ENCODE results near the gene ZNHIT3. TPM values are rescaled to one million over a fixed set of nuclear protein-coding genes. Genes with fewer than 3 reads are reported as not detected.

The ZNHIT3 gene
- total and polyA plus RNA-seq, 2 donors (not counting 1 experiment from before 2014, with no cell fraction given), result 29.1 to 44.5 TPM

DNA sequence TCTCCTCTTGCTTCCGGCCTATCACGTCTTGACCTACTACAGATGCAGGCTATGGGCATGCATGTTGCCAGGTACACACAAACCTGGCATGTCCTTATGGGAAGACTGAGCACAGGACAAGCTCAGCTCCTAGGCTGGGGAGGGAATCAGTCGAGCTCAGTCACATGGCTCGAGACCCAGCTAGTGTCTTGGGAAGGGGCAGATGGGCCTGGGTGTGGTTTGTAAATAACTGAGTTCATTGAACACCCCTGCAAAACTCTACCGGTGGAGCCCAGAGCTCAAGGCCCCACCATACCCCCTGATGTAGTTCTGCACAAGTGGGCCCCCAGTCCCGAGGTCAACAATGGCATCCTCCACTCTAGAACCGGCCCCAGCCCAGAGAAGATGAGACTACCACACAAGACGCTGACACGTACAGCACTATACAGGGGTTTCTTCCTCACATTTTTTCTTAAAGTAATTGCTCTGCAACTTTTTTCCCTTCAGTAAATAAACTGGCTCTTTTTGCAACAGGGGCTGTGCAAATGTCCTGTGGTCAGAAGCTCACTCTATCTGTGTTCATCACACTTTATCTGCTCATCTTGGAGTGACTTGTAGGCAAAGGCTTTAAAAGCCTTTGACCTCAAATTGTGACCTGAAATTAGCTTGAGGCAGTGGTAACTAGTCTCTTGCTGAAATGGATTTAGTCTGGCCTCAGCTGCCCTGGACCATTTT lies 22.9 kb downstream of the ZNHIT3 start:
- no peaks in the 10 kb centered on the region for H4K20me1 ChIP-seq (ENCODE audit: control insufficient read depth, extremely low read depth, insufficient read depth, low read length)
- no peak overlapping the region for H3K4me2 ChIP-seq (ENCODE audit: extremely low read depth, insufficient read depth, low read length)
- H3K9me3 ChIP-seq (ENCODE audit: control insufficient read depth, insufficient read depth, low read depth, low read length), result no peaks in the 10 kb centered on the region
- H3K9ac ChIP-seq (ENCODE audit: insufficient read depth, low read length), result no peak overlapping the region
- H3K27me3 ChIP-seq (ENCODE audit: control insufficient read depth, insufficient read depth, low read length), result no peaks in the 10 kb centered on the region
- no peak overlapping the region for H3K27ac ChIP-seq (ENCODE audit: insufficient read depth, low read length)
- DNase-seq (ENCODE audit: low read depth in 2 of 2), result no peak
- H3K4me1 ChIP-seq (ENCODE audit: control insufficient read depth, extremely low read depth, insufficient read depth, low read length), result no peaks in the 10 kb centered on the region
- peaks cover 13% of the 10 kb centered on the region for H3K36me3 ChIP-seq (ENCODE audit: control insufficient read depth, insufficient read depth, low read length)
- no peaks in the 10 kb centered on the region for H3K79me2 ChIP-seq (ENCODE audit: control insufficient read depth, insufficient read depth, low read length)
- H2AFZ ChIP-seq (ENCODE audit: low read length), result no peak overlapping the region
- no peak for TF ChIP-seq EZH2 (IDR thresholded peaks at IDR 0.05; ENCODE audit: low read length, missing control alignments)
- TF ChIP-seq, protein P1, sequence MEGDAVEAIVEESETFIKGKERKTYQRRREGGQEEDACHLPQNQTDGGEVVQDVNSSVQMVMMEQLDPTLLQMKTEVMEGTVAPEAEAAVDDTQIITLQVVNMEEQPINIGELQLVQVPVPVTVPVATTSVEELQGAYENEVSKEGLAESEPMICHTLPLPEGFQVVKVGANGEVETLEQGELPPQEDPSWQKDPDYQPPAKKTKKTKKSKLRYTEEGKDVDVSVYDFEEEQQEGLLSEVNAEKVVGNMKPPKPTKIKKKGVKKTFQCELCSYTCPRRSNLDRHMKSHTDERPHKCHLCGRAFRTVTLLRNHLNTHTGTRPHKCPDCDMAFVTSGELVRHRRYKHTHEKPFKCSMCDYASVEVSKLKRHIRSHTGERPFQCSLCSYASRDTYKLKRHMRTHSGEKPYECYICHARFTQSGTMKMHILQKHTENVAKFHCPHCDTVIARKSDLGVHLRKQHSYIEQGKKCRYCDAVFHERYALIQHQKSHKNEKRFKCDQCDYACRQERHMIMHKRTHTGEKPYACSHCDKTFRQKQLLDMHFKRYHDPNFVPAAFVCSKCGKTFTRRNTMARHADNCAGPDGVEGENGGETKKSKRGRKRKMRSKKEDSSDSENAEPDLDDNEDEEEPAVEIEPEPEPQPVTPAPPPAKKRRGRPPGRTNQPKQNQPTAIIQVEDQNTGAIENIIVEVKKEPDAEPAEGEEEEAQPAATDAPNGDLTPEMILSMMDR (conservative IDR thresholded peaks at IDR 0.05 in 1 of 2, IDR thresholded peaks at IDR 0.05 in 1 of 2; ENCODE audit: low read depth in 1 of 2, low read length in 2 of 2), result no peak
- no peak overlapping the region for H3K4me3 ChIP-seq (replicated peaks in 1 of 4; ENCODE audit: control extremely low read depth in 1 of 4, insufficient read depth in 1 of 4, low read depth in 3 of 4, low read length in 4 of 4)

- no peak for DNase-seq (ENCODE audit: low read depth in 2 of 2)
- H3K27ac ChIP-seq (ENCODE audit: insufficient read depth, low read length), result no peak overlapping the region
- H2AFZ ChIP-seq (ENCODE audit: low read length), result no peak overlapping the region
- no peak overlapping the region for H3K4me3 ChIP-seq (replicated peaks in 1 of 4; ENCODE audit: control extremely low read depth in 1 of 4, insufficient read depth in 1 of 4, low read depth in 3 of 4, low read length in 4 of 4)
- no peaks in the 10 kb centered on the region for H3K4me1 ChIP-seq (ENCODE audit: control insufficient read depth, extremely low read depth, insufficient read depth, low read length)
- no peaks in the 10 kb centered on the region for H3K9me3 ChIP-seq (ENCODE audit: control insufficient read depth, insufficient read depth, low read depth, low read length)
- peaks cover 13% of the 10 kb centered on the region for H3K36me3 ChIP-seq (ENCODE audit: control insufficient read depth, insufficient read depth, low read length)
- H4K20me1 ChIP-seq (ENCODE audit: control insufficient read depth, extremely low read depth, insufficient read depth, low read length), result no peaks in the 10 kb centered on the region
- H3K27me3 ChIP-seq (ENCODE audit: control insufficient read depth, insufficient read depth, low read length), result no peaks in the 10 kb centered on the region
- H3K79me2 ChIP-seq (ENCODE audit: control insufficient read depth, insufficient read depth, low read length), result no peaks in the 10 kb centered on the region
- TF ChIP-seq EZH2 (IDR thresholded peaks at IDR 0.05; ENCODE audit: low read length, missing control alignments), result no peak
- TF ChIP-seq, protein P1 (conservative IDR thresholded peaks at IDR 0.05 in 1 of 2, IDR thresholded peaks at IDR 0.05 in 1 of 2; ENCODE audit: low read depth in 1 of 2, low read length in 2 of 2), result no peak
- H3K4me2 ChIP-seq (ENCODE audit: extremely low read depth, insufficient read depth, low read length), result no peak overlapping the region
- no peak overlapping the region for H3K9ac ChIP-seq (ENCODE audit: insufficient read depth, low read length)
Observed at GRCh38 chr17:36510636-36511035, 24.2 kb downstream of the ZNHIT3 start.

DNA sequence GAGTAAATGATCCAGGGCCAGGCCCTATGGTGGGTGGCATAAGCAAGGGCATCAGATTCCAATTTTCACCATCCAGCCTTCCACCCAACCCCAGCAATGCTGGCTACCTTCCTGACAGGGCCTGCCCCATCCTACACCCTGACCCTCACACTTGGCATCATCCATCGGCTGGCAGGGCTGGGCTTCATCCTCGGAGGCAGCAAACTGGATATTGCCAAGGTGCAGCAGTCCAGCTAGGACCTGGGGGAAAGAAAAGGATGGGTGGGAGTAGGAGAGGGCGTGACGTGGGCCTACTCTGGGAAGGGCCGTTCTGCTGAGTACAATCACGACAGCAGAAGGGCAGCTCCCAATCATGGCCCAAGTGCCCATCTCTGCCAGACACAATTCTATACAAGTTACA lies 24.7 kb downstream of the ZNHIT3 start:
- peaks cover 14% of the 10 kb centered on the region for H3K36me3 ChIP-seq (ENCODE audit: control insufficient read depth, insufficient read depth, low read length)
- H3K9me3 ChIP-seq (ENCODE audit: control insufficient read depth, insufficient read depth, low read depth, low read length), result no peaks in the 10 kb centered on the region
- no peak overlapping the region for H2AFZ ChIP-seq (ENCODE audit: low read length)
- no peak overlapping the region for H3K9ac ChIP-seq (ENCODE audit: insufficient read depth, low read length)
- H3K4me2 ChIP-seq (ENCODE audit: extremely low read depth, insufficient read depth, low read length), result no peak overlapping the region
- no peaks in the 10 kb centered on the region for H3K27me3 ChIP-seq (ENCODE audit: control insufficient read depth, insufficient read depth, low read length)
- no peak overlapping the region for H3K4me3 ChIP-seq (replicated peaks in 1 of 4; ENCODE audit: control extremely low read depth in 1 of 4, insufficient read depth in 1 of 4, low read depth in 3 of 4, low read length in 4 of 4)
- H3K79me2 ChIP-seq (ENCODE audit: control insufficient read depth, insufficient read depth, low read length), result no peaks in the 10 kb centered on the region
- H3K4me1 ChIP-seq (ENCODE audit: control insufficient read depth, extremely low read depth, insufficient read depth, low read length), result no peaks in the 10 kb centered on the region
- no peak for DNase-seq (ENCODE audit: low read depth in 2 of 2)
- no peak overlapping the region for H3K27ac ChIP-seq (ENCODE audit: insufficient read depth, low read length)
- H4K20me1 ChIP-seq (ENCODE audit: control insufficient read depth, extremely low read depth, insufficient read depth, low read length), result no peaks in the 10 kb centered on the region
- TF ChIP-seq, protein P1 (conservative IDR thresholded peaks at IDR 0.05 in 1 of 2, IDR thresholded peaks at IDR 0.05 in 1 of 2; ENCODE audit: low read depth in 1 of 2, low read length in 2 of 2), result no peak
- no peak for TF ChIP-seq EZH2 (IDR thresholded peaks at IDR 0.05; ENCODE audit: low read length, missing control alignments)

All from fibroblast of lung (primary cell).